Measurements from ENCODE around the gene VAMP5.

VAMP5 gene

DNA sequence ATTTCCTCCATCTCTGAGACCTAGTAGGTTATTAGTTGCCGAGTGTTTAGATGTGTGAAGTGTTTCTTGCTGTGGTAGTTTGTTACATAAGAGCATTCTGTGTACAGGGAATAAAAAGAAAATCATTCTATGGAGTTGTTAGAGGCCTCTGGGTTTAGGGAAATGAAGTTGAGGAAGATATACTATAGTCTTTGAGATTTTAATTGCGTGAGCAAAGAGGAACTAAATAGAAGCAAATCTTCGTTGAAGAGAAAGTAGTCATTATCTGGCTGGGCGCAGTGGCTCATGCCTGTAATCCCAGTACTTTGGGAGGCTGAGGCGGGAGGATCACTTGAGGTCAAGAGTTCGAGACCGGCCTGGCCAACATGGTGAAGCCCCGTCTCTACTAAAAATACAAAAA, 50.8 kb downstream of the VAMP5 start:
- H3K36me3 ChIP-seq (ENCODE audit: low read depth) = peaks cover 96% of the 10 kb centered on the region
- H3K4me1 ChIP-seq (ENCODE audit: insufficient read depth, poor library complexity, severe bottlenecking) = no peaks in the 10 kb centered on the region
- H3K9me3 ChIP-seq (ENCODE audit: severe bottlenecking) = no peaks in the 10 kb centered on the region
- no peak overlapping the region for H3K4me3 ChIP-seq (ENCODE audit: severe bottlenecking)
- TF ChIP-seq, protein P1, sequence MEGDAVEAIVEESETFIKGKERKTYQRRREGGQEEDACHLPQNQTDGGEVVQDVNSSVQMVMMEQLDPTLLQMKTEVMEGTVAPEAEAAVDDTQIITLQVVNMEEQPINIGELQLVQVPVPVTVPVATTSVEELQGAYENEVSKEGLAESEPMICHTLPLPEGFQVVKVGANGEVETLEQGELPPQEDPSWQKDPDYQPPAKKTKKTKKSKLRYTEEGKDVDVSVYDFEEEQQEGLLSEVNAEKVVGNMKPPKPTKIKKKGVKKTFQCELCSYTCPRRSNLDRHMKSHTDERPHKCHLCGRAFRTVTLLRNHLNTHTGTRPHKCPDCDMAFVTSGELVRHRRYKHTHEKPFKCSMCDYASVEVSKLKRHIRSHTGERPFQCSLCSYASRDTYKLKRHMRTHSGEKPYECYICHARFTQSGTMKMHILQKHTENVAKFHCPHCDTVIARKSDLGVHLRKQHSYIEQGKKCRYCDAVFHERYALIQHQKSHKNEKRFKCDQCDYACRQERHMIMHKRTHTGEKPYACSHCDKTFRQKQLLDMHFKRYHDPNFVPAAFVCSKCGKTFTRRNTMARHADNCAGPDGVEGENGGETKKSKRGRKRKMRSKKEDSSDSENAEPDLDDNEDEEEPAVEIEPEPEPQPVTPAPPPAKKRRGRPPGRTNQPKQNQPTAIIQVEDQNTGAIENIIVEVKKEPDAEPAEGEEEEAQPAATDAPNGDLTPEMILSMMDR (IDR thresholded peaks at IDR 0.05; ENCODE audit: poor library complexity, severe bottlenecking) = no peak
- H3K27ac ChIP-seq (ENCODE audit: poor library complexity, severe bottlenecking) = no peak overlapping the region
- H3K27me3 ChIP-seq (ENCODE audit: insufficient read depth, poor library complexity, severe bottlenecking) = no peaks in the 10 kb centered on the region
- ATAC-seq (ENCODE audit: low read depth) (no peak), DNase-seq (ENCODE audit: low spot score) (no peak)

DNA sequence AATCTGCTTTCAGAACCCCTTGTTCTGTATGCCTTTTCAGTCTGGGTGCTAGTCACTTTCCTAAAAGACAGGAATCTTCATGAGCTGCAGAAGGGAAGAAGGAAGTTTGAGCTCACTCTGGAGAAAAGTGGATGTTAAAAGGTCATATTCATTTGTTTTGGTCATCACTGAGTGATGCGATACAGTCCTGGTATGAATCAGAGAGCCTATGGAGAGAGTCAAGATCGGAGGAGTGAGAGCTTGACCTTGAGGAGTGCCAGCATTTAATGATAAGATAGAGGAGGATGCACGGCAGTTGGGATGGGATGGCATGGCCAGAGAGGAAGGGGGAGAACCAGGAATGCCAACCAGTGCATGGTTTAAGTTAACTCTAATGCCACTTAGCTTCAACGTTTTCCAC, 51.4 kb downstream of the VAMP5 start:
- no peaks in the 10 kb centered on the region for H3K9me3 ChIP-seq (ENCODE audit: severe bottlenecking)
- TF ChIP-seq, protein P1 (IDR thresholded peaks at IDR 0.05; ENCODE audit: poor library complexity, severe bottlenecking) = no peak
- H3K4me3 ChIP-seq (ENCODE audit: severe bottlenecking) = no peak overlapping the region
- ATAC-seq (ENCODE audit: low read depth) (no peak), DNase-seq (ENCODE audit: low spot score) (no peak)
- peaks cover 96% of the 10 kb centered on the region for H3K36me3 ChIP-seq (ENCODE audit: low read depth)
- H3K4me1 ChIP-seq (ENCODE audit: insufficient read depth, poor library complexity, severe bottlenecking) = no peaks in the 10 kb centered on the region
- no peaks in the 10 kb centered on the region for H3K27me3 ChIP-seq (ENCODE audit: insufficient read depth, poor library complexity, severe bottlenecking)
- no peak overlapping the region for H3K27ac ChIP-seq (ENCODE audit: poor library complexity, severe bottlenecking)

DNA sequence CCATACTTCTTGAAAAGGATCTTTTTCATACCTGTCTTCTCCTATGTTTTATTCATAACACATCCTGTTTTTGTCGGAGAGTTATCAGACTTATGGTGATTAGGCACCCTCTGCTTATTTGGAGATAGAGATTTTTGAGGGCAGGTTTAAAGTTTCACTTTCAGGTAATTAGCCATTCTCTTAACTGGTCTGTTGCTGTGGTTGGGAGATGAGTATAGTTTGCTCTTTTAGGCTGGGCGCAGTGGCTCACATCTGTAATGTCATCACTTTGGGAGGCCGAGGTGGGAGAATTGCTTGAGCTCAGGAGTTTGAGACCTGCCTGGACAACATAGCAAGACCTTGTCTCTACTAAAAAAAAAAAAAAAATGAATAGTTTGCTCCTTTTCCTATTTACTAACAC, 58.5 kb downstream of the VAMP5 start:
- H3K36me3 ChIP-seq (ENCODE audit: low read depth) = peaks cover 94% of the 10 kb centered on the region
- no peak for DNase-seq (ENCODE audit: low spot score)
- no peak for ATAC-seq (ENCODE audit: low read depth)

More for the DNA sequence above, 58.5 kb downstream of the VAMP5 start:
- Histone ChIP-seq H3K4me3 (ENCODE audit: severe bottlenecking) (no peak overlapping the region), H3K9me3 (ENCODE audit: severe bottlenecking) (no peaks in the 10 kb centered on the region), H3K27ac (ENCODE audit: poor library complexity, severe bottlenecking) (no peak overlapping the region), H3K4me1 (ENCODE audit: insufficient read depth, poor library complexity, severe bottlenecking) (no peaks in the 10 kb centered on the region), H3K27me3 (ENCODE audit: insufficient read depth, poor library complexity, severe bottlenecking) (no peaks in the 10 kb centered on the region)
- TF ChIP-seq, protein P1 (IDR thresholded peaks at IDR 0.05; ENCODE audit: poor library complexity, severe bottlenecking) = no peak
